Epithelial cell of esophagus (primary cell): Measurements from ENCODE around the gene PTPA.
"Not testable (repeated sequence)": the region's sequence is repeated elsewhere in the genome, so short reads cannot be mapped to it uniquely, and the experiment has no call there.

Experiments
- DNase-seq: peaks from one replicate; pipeline ENCODE4 v3.0.0; 2010; ENCODE audit warnings: low read depth
- H3K4me3 ChIP-seq: 2 replicates; pipeline ENCODE4 v1.5.1; 2011; ENCODE audit warnings: mild to moderate bottlenecking, low read length, control low read depth
- CTCF ChIP-seq: IDR thresholded peaks from 2 replicates; pipeline ENCODE4 v1.5.1; 2011; ENCODE audit warnings: low read depth, mild to moderate bottlenecking, low read length, control low read depth, inconsistent platforms; ENCODE audit not compliant: insufficient read depth; ENCODE audit errors: missing control alignments

Gene PTPA

GRCh38 chr9:129121483-129121882 lies 10.3 kb downstream of the PTPA start:
- no peak for DNase-seq
- TF ChIP-seq CTCF, result no peak
- no peak overlapping the region for H3K4me3 ChIP-seq

GRCh38 chr9:129122133-129122532 lies 10.9 kb downstream of the PTPA start:
- no peak for TF ChIP-seq CTCF
- H3K4me3 ChIP-seq, result no peak overlapping the region
- DNase-seq, result no peak

GRCh38 chr9:129122976-129123375 lies 11.8 kb downstream of the PTPA start:
- DNase-seq, H3K4me3 ChIP-seq: not testable (repeated sequence)

- H3K4me3 ChIP-seq, result no peak overlapping the region
- no peak for DNase-seq
- TF ChIP-seq CTCF, result no peak
These were observed 13.4 kb downstream of the PTPA start for GRCh38 chr9:129124506-129125069.

- H3K4me3 ChIP-seq, result no peak overlapping the region
- DNase-seq, result peak; percentile 94
- no peak for TF ChIP-seq CTCF
These were observed 14.3 kb downstream of the PTPA start for GRCh38 chr9:129125478-129125877.

- no peak for TF ChIP-seq CTCF
- H3K4me3 ChIP-seq, result no peak overlapping the region
- no peak for DNase-seq
These were observed 15.8 kb downstream of the PTPA start for GRCh38 chr9:129126749-129127618.

- TF ChIP-seq CTCF, result no peak
- no peak for DNase-seq
- H3K4me3 ChIP-seq, result no peak overlapping the region
These were observed 17.5 kb downstream of the PTPA start for GRCh38 chr9:129128689-129129088.

- DNase-seq, H3K4me3 ChIP-seq: not testable (repeated sequence)
These were observed 19.1 kb downstream of the PTPA start for GRCh38 chr9:129130271-129130670.
